DOHH2 (cell line): Measurements from ENCODE around the gene PPARD.
A peak's percentile ranks its signal among the peaks of the same experiment; 100 is the strongest.

Experiments used
- H3F3A ChIP-seq: fragments of 200-600 bp; sonication (generic), shearing (Covaris generic); 2 replicates; pipeline ENCODE4 v1.6.0; 2016; ENCODE audit warnings: antibody characterized with exemption, mild to moderate bottlenecking; ENCODE audit not compliant: control insufficient read depth, insufficient read depth
- H3K27ac ChIP-seq: fragments of 200-600 bp; sonication (generic); 2 replicates; pipeline ENCODE4 v1.5.1; 2014; ENCODE audit warnings: low read depth, mild to moderate bottlenecking, low read length, moderate library complexity
- H3K27me3 ChIP-seq: fragments of 200-600 bp; sonication (generic); 2 replicates; pipeline ENCODE4 v1.6.1; 2014; ENCODE audit warnings: mild to moderate bottlenecking, low read length, mixed read lengths; ENCODE audit not compliant: control insufficient read depth
- H3K36me3 ChIP-seq: fragments of 200-600 bp; sonication (generic); 2 replicates; pipeline ENCODE4 v1.6.1; 2014; ENCODE audit warnings: mild to moderate bottlenecking, low read length, moderate library complexity, mixed read lengths; ENCODE audit not compliant: control insufficient read depth
- H3K4me1 ChIP-seq: fragments of 200-600 bp; sonication (generic); 2 replicates; pipeline ENCODE4 v1.6.1; 2014; ENCODE audit warnings: mild to moderate bottlenecking, low read length, mixed read lengths; ENCODE audit not compliant: control insufficient read depth
- H3K4me2 ChIP-seq: fragments of 200-600 bp; sonication (generic); 2 replicates; pipeline ENCODE4 v1.6.0; 2014; ENCODE audit warnings: mild to moderate bottlenecking, low read length, moderate library complexity
- H3K4me3 ChIP-seq: fragments of 200-600 bp; sonication (generic); 2 replicates; pipeline ENCODE4 v1.5.1; 2014; ENCODE audit warnings: mild to moderate bottlenecking, low read length, mixed read lengths
- H3K79me2 ChIP-seq: fragments of 200-600 bp; sonication (generic); 2 replicates; pipeline ENCODE4 v1.6.1; 2014; ENCODE audit warnings: mild to moderate bottlenecking, low read length, mixed read lengths; ENCODE audit not compliant: control insufficient read depth
- H3K9me2 ChIP-seq: fragments of 200-600 bp; sonication (generic); replicated peaks from 2 replicates; pipeline ENCODE4 v1.6.1; 2014; ENCODE audit warnings: mild to moderate bottlenecking, low read length, mixed read lengths; ENCODE audit not compliant: control insufficient read depth
- H3K9me3 ChIP-seq: fragments of 200-600 bp; sonication (generic); 2 replicates; pipeline ENCODE4 v1.6.1; 2014; ENCODE audit warnings: antibody characterized with exemption, low read length, mixed read lengths; ENCODE audit not compliant: control insufficient read depth, insufficient read depth
- H4K20me1 ChIP-seq: fragments of 200-600 bp; sonication (generic); 2 replicates; pipeline ENCODE4 v1.6.0; 2014; ENCODE audit warnings: low read depth, mild to moderate bottlenecking, antibody characterized with exemption, low read length, moderate library complexity; ENCODE audit not compliant: control insufficient read depth, insufficient read depth
- EZH2phosphoT487 ChIP-seq: fragments of 200-600 bp; sonication (generic); IDR thresholded peaks from 2 replicates; pipeline ENCODE4 v1.6.1; 2017; ENCODE audit warnings: borderline replicate concordance, mild to moderate bottlenecking, antibody characterized with exemption, low read length, moderate library complexity, mixed read lengths
- TF ChIP-seq, protein P1 (sequence below): fragments of 200-600 bp; sonication (generic); IDR thresholded peaks from one replicate; pipeline ENCODE4 v1.5.1; 2014; ENCODE audit warnings: antibody characterized with exemption, mild to moderate bottlenecking, low read depth, low read length; ENCODE audit not compliant: poor library complexity, severe bottlenecking

The PPARD gene

DNA sequence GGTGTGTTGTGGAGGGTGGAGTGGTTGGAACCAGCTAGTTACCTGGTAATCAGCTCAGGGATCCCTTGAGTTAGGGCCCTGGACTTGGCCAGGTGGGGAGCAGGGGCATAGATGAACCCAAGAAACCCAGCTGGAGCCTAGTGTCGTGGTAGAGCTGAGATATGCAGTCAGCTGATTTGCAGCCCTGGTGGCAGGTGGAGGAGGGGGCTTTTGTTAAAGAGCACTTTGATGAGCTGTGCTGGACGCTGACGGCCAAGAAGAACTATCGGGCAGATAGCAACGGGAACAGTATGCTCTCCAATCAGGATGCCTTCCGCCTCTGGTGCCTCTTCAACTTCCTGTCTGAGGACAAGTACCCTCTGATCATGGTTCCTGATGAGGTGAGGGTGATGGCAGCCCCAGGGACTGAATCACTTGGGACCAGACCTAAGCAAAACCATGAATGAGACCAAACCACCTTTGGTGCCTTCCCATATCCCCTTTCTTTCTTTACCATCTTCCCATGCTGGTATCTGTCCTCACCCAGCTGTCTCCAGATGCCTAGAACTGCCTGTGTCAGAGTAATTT lies 32.0 kb upstream of the PPARD start:
- H3K9me3 ChIP-seq, result no peaks in the 10 kb centered on the region
- peak overlapping the region; percentile 77 for H3K4me2 ChIP-seq
- peaks cover 29% of the 10 kb centered on the region for H3K36me3 ChIP-seq
- peaks cover 13% of the 10 kb centered on the region for H3F3A ChIP-seq
- no peak overlapping the region for H3K4me3 ChIP-seq
- no peaks in the 10 kb centered on the region for H3K9me2 ChIP-seq
- TF ChIP-seq, protein P1, sequence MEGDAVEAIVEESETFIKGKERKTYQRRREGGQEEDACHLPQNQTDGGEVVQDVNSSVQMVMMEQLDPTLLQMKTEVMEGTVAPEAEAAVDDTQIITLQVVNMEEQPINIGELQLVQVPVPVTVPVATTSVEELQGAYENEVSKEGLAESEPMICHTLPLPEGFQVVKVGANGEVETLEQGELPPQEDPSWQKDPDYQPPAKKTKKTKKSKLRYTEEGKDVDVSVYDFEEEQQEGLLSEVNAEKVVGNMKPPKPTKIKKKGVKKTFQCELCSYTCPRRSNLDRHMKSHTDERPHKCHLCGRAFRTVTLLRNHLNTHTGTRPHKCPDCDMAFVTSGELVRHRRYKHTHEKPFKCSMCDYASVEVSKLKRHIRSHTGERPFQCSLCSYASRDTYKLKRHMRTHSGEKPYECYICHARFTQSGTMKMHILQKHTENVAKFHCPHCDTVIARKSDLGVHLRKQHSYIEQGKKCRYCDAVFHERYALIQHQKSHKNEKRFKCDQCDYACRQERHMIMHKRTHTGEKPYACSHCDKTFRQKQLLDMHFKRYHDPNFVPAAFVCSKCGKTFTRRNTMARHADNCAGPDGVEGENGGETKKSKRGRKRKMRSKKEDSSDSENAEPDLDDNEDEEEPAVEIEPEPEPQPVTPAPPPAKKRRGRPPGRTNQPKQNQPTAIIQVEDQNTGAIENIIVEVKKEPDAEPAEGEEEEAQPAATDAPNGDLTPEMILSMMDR, result no peak
- TF ChIP-seq EZH2phosphoT487, result no peak
- no peaks in the 10 kb centered on the region for H3K27me3 ChIP-seq
- H3K27ac ChIP-seq, result peak overlapping the region; percentile 71
- H4K20me1 ChIP-seq, result no peaks in the 10 kb centered on the region
- 0 out of 2 replicates have a peak, but pooled peaks cover 3% of the 10 kb centered on the region for H3K79me2 ChIP-seq
- peaks cover 47% of the 10 kb centered on the region for H3K4me1 ChIP-seq

DNA sequence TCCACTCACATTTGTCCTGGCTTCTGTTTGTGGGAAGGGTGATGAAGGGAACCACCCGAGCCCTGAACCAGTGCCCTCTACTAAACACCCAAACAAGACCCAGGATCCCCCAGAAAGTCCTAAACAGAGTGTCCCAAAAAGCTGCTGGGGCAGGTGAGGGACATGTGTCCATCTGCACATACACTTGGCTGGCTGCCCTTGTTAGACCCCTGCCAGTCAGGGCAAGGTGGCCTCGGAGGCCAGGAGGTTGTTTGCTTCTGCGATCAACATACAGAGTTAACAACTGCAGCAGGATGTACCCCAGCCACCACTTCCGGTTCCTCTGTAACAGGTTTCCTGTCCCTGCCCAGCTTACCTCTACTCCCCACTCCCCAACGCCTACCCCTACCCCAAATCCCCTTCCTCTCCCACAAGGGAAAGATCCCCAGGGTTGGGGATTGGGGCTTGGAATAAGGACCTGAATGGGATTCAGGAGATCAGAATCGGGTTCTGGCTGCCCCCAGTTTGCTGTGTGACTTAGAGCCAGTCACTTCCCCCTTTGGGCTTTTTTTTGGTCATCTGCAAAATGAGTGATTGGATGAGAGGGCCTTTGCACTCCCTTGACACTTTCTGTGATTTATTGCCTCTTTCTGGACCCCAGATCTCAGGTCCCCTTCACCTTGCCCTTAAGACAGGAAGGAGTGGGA lies 30.8 kb upstream of the PPARD start:
- Histone ChIP-seq H3K4me3 (peak overlapping the region; percentile 62), H3K4me2 (peak overlapping the region; percentile 77), H3K79me2 (0 out of 2 replicates have a peak, but pooled peaks cover 3% of the 10 kb centered on the region), H3F3A (peaks cover 13% of the 10 kb centered on the region), H4K20me1 (no peaks in the 10 kb centered on the region), H3K27ac (peak overlapping the region; percentile 71), H3K9me2 (no peaks in the 10 kb centered on the region), H3K27me3 (no peaks in the 10 kb centered on the region), H3K36me3 (peaks cover 28% of the 10 kb centered on the region), H3K9me3 (no peaks in the 10 kb centered on the region), H3K4me1 (peaks cover 47% of the 10 kb centered on the region)
- TF ChIP-seq, protein P1, result no peak
- TF ChIP-seq EZH2phosphoT487, result no peak

DNA sequence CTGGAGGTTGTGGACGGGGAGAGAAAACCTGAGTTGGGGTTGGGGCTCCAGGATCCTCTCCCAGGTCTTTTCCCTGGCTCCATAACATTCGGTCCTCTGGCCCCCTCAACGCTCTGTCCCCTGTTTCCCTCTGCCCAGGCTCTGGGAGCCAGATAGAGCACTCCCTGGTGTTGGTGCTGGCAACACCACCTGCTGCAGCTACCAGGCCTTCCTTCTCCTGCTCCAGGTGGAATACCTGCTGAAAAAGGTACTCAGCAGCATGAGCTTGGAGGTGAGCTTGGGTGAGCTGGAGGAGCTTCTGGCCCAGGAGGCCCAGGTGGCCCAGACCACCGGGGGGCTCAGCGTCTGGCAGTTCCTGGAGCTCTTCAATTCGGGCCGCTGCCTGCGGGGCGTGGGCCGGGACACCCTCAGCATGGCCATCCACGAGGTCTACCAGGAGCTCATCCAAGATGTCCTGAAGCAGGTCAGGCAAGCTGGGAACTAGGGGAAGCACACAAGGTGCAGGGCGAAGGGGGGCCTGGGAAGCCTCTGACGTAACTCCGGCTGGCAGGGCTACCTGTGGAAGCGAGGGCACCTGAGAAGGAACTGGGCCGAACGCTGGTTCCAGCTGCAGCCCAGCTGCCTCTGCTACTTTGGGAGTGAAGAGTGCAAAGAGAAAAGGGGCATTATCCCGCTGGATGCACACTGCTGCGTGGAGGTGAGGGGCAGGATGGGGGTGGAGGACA lies 30.1 kb upstream of the PPARD start:
- Histone ChIP-seq H3K4me3 (peak overlapping the region; percentile 62), H3K36me3 (peaks cover 26% of the 10 kb centered on the region), H3K79me2 (0 out of 2 replicates have a peak, but pooled peaks cover 3% of the 10 kb centered on the region), H3K9me3 (no peaks in the 10 kb centered on the region), H3K27ac (peak overlapping the region; percentile 71), H3K27me3 (no peaks in the 10 kb centered on the region), H4K20me1 (no peaks in the 10 kb centered on the region), H3K4me1 (peaks cover 47% of the 10 kb centered on the region), H3K4me2 (peak overlapping the region; percentile 77), H3K9me2 (no peaks in the 10 kb centered on the region), H3F3A (peaks cover 13% of the 10 kb centered on the region)
- TF ChIP-seq EZH2phosphoT487, result no peak
- TF ChIP-seq, protein P1, result no peak
